RCC 7860 (cell line): ENCODE data around the gene ACKR3.
A peak's percentile ranks its signal among the peaks of the same experiment; 100 is the strongest.

ENCODE experiments used
- DNase-seq: peaks from one replicate; pipeline ENCODE4 v3.0.0-alpha.2; 2015; ENCODE audit warnings: low spot score
- FAIRE-seq: peaks from 2 replicates; lab custom pipeline; 2012; peaks lifted over from hg19 to GRCh38; lab: Jason Lieb, UNC

The ACKR3 gene

DNA sequence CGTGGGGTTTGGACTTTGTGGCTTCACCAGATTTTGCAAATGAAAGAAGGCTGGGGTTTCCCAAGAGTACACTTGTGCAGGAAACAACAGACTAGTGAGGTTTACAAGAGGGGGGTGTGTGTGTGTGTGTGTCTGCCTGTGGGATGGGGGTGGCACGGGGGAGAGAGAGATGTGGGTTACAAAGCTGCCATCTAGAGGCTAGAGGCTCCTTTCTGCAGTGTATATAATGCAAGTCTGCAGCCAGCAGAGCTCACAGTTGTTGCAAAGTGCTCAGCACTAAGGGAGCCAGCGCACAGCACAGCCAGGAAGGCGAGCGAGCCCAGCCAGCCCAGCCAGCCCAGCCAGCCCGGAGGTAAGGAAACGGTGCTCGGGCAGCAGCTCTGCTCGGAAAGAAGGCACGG lies at the start of gene ACKR3:
Gene ACKR3, plus strand, starts transcription at position 253 of the 401 bp plus-strand sequence. CDS start 10,641 bp downstream, outside the sequence.
- DNase-seq (peak; percentile 83), FAIRE-seq (peak; percentile 55)

DNA sequence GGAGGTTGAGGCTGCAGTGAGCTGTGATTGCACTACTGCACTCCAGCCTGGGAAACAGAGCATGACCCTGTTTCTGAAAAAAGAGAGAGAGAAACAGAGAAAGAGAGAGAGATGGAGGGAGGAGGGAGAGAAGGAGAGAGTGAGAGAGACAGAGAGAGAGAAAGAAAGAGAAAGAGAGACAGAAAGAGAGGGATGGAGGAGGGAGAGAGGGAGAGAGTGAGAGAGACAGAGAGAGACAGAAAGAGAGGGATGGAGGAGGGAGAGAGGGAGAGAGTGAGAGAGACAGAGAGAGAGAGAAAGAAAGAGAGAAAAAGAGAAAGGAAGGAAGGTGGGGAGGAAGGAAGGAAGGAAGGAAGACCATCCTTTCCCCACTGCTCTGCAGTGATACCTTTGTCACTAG lies 48.1 kb upstream of the ACKR3 start:
- FAIRE-seq: no peak

DNA sequence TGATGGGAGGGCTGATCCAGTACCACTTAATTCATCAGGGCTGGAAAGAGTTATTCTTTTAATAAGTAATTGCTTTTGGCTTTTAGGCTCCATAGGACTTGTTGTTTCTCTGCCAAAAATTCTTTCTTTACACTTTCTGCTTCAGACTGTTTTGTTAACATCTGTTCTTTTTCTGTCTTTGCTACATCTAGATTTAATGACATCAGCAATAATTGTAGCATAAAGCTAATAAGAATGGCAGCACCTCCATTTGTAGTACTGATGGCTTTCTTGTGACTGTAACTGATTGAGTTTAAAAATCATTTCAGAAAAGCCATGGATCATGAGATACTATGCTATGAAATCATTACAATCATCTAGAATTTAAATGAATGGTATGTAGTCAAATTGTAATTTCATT lies 46.4 kb upstream of the ACKR3 start:
- no peak for FAIRE-seq
- DNase-seq: no peak

More for the DNA sequence above, 48.1 kb upstream of the ACKR3 start:
- no peak for DNase-seq

DNA sequence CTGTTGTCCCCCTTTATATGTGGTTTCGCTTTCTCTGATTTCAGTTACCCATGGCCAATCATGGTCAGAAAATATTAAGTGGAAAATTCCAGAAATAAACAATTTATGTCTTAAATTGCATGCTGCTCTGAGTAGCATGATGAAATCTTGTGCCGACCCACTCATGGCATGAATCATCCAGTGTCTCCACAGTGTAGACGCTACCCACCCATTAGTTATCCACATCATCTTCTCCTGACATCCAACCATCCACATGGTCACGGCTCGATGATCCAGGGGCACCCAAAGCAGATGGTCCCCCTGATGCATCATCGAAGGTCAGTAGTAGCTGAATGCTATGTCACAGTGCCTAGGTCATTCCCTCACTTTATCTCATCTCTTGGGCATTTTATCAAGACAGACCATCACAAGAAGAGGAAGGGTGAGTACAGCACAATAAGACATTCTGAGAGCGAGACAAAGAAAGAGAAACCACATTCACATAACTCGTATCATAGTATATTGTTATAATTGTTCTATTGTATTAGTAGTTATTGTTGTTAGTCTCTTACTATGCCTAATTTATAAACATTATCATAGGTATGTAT lies 44.1 kb upstream of the ACKR3 start:
- DNase-seq: peak; percentile 92
- peak; percentile 68 for FAIRE-seq

- DNase-seq (no peak), FAIRE-seq (no peak)
Measured at GRCh38 chr2:236526455-236527158, 43.0 kb upstream of the ACKR3 start.

GRCh38 chr2:236527159-236527630 lies 42.4 kb upstream of the ACKR3 start:
- FAIRE-seq (no peak), DNase-seq (no peak)

GRCh38 chr2:236529606-236530005 lies 40.0 kb upstream of the ACKR3 start:
- no peak for FAIRE-seq
- no peak for DNase-seq

- FAIRE-seq: no peak
- no peak for DNase-seq
Measured at GRCh38 chr2:236530512-236530911, 39.1 kb upstream of the ACKR3 start.

DNA sequence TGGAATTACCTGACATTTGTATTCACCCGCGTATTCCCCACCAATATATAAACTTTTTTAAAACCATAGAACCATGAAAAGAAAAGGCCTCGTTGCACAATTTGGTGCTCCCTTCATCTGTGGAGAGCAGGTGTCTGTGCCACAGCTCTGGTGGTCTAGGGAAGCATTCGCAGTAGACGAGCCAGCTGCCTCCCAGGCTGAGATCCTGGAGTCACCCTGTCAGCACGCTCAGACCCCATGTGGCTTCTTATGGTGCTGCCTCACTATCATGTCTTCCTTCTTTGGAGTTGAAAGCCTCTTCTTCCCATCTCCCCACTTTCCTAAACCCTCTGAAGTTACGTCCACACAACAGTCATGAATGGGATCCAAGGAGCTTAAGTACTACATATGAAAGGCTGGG lies 38.4 kb upstream of the ACKR3 start:
- no peak for DNase-seq
- no peak for FAIRE-seq

GRCh38 chr2:236531996-236532395 lies 37.6 kb upstream of the ACKR3 start:
- no peak for DNase-seq
- no peak for FAIRE-seq

- no peak for DNase-seq
- no peak for FAIRE-seq
Measured at GRCh38 chr2:236533343-236533742, 36.3 kb upstream of the ACKR3 start.

GRCh38 chr2:236535024-236535423 lies 34.6 kb upstream of the ACKR3 start:
- peak; percentile 80 for FAIRE-seq
- peak; percentile 83 for DNase-seq

GRCh38 chr2:236536727-236537398 lies 32.8 kb upstream of the ACKR3 start:
- DNase-seq (no peak), FAIRE-seq (no peak)

GRCh38 chr2:236538242-236538641 lies 31.4 kb upstream of the ACKR3 start:
- DNase-seq (no peak), FAIRE-seq (no peak)

- no peak for DNase-seq
- FAIRE-seq: no peak
Measured at GRCh38 chr2:236541008-236541562, 28.5 kb upstream of the ACKR3 start.

- FAIRE-seq: no peak
- DNase-seq: no peak
Measured at GRCh38 chr2:236544362-236544761, 25.3 kb upstream of the ACKR3 start.

GRCh38 chr2:236545248-236545658 lies 24.4 kb upstream of the ACKR3 start:
- DNase-seq (no peak), FAIRE-seq (no peak)

DNA sequence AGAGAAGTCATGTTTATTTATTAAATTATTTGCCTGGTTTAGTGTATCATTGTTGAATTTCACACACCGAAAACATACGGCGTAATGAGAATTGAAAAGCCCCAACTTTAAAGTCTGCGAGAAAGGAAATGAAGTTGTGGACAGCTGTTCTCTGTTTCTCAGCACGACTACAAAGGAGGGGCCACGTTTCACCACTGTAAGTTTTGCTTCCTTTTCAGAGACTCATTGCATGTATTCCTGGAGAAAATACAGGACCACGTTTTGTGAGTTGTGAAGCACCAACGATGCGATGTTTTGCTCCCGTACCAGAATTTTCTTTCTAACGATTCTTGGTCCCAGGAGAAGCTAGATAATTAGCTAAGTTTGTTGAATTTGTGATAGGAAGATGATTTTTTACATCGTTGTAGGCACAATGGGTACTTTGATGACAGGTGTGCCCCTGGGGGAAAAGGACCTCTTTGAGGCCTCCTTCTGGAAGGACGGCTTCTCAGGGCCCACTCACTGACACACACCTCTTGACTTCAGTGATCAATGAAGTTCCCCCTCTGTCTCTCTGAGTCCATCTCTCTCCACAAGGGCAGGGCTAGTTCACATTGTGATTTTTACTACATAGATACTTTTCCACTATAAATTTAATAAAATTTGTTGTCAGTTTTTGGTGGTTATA lies 23.7 kb upstream of the ACKR3 start:
- DNase-seq (no peak), FAIRE-seq (no peak)

GRCh38 chr2:236546561-236547002 lies 23.0 kb upstream of the ACKR3 start:
- DNase-seq (no peak), FAIRE-seq (no peak)

- DNase-seq: no peak
- no peak for FAIRE-seq
Measured at GRCh38 chr2:236547725-236548124, 21.9 kb upstream of the ACKR3 start.
